ENCODE results near the gene TCP11.

TCP11 gene

GRCh38 chr6:35078896-35079295 lies 62.2 kb downstream of the TCP11 start:
- DNase-seq, result no peak

DNA sequence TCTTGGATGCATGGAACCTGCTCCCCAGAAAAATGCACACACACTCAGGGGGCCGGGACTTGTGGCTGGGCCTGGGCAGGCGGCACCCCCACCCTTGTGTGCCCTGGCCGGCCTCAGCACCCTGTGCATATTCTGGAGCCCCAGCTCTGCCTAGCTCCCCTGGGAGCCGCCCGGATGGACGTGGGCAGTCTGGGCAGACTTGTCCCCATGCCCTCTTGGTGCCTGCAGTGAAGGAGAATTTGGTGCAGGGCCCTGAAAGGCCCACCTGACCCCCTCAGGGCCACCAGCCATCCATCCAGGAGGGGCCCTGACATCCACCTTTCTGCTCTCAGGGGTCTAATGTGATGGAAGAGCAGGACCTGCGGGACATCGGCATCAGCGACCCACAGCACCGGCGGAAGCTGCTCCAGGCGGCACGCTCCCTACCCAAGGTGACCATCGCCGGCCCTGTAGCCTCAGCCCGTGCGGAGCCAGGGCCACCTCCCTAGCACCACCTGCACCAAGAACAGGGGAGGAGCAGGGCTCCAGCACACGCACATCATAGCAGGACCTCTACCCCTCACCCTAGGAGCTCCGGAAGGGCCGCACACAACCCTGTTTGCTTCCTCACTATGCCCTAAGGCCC lies 62.8 kb downstream of the TCP11 start:
- DNase-seq, result no peak

DNA sequence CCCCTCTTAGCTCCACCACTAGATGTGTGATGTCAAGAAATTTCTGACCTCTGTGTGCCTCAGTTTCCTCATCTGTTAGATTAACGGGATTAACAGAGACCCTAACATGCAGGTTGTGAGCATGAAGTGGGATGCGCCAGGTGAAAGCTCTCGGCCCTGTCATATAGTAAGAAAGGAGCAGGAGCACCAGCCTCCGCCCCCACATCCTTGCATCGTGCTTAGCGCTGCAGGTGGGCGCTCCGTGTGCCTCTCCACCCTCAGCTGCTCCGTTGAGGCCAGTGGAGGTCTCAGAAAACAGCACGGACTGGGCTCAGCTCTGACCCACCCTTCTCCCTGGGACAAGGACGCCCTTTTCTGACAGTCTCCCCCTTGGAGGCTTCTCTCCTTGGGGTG lies 63.4 kb downstream of the TCP11 start:
- no peak for DNase-seq

DNA sequence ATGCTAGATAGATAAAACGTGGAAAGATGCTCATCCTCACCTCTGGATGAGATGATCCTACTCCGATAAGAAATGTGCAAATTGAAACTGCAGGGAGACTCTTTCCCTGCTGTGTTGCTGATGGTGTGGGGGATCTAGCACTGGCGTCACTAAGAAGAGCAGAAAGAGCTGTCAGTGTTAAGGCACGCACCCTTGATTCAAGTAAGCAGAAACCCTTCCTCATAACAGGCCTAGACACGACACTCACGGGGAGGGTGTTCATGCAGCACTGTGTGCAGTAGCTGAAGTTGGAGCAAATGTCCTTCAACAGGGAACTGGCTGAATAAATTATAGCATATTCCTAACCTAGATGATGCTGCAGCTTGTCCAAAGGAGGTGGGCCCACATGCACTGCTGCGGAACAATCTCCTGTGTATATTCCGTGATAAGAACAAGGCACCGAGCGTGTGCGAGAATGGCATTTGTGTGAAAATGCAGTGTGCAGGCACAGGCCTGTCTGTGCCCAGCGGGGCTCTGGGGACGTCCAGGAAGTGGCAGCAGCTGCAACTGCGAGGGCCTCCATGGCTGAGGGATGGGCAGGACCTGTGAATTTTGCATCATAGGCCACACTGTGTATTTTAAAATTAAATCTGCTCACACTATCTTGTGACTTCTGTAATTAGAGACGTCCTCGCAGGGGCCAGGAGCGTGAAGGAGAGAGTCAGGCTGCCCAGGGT lies 64.0 kb downstream of the TCP11 start:
- no peak for DNase-seq

DNA sequence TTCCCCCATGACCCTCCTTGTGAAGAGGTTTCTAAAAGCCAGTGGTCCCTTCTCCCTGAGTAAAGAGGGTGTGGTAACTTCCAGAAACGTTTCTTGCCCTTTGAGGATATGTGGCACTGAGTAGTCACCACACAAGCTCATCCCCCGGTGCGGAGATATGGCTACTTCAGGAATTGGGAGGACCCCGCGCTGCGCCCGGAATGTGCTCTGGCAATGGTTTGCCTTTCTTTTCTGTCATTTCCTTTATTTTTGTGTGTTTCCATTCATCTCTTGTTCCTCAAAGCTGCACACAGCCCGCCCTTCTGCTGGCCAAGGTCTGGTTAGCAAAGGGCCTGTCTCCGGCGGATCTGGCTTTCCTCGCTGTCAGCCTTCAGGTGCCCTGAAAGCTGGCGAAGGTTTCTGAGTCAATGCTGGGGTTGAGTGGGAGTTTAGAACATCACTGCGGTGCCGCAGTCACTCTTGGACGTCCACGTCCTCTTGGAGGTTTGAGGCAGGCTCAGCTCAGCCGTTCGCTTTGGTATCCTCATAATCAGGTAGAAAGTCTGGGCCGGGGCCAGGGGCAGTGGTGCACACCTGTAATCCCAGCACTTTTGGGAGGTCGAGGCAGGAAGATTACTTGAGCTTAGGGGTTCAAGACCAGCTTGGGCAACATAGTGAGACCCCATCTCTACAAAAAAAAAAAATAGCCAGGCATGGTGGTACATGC lies 67.2 kb downstream of the TCP11 start:
- DNase-seq, result no peak

GRCh38 chr6:35073211-35073610 lies 67.9 kb downstream of the TCP11 start:
- no peak for DNase-seq

- no peak for DNase-seq
Observed at GRCh38 chr6:35072698-35073055, 68.5 kb downstream of the TCP11 start.

DNA sequence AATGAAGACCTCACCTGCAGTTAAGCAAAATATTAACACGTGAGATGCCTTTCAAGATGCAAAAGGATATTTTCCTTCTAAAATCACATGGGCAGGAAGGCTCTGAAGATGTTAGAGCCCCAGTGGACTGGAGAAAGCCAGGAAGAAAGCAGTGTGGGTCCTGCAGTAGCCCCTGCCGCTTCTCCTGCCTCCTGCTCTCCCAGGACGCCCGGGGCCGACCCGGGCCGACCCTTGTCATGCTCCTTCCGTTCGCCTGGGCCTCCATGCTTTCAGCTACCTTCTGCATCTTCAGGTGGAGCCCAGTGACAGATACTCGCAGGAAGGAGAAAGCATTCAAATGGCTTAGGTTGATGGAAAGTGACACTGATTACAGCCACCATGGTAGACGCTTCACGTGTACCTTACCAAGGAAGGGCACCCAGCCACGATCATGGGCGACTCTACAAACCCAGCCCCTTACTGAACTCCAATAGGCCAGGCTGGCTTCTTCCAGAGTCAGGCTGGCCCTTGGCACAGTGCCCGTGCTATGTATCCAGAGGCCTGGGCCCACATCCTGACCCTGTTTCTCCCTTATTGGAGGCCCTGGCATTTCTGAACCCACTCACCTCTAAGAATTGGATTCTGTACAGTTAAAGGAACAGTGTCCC lies 69.0 kb downstream of the TCP11 start:
- no peak for DNase-seq

DNA sequence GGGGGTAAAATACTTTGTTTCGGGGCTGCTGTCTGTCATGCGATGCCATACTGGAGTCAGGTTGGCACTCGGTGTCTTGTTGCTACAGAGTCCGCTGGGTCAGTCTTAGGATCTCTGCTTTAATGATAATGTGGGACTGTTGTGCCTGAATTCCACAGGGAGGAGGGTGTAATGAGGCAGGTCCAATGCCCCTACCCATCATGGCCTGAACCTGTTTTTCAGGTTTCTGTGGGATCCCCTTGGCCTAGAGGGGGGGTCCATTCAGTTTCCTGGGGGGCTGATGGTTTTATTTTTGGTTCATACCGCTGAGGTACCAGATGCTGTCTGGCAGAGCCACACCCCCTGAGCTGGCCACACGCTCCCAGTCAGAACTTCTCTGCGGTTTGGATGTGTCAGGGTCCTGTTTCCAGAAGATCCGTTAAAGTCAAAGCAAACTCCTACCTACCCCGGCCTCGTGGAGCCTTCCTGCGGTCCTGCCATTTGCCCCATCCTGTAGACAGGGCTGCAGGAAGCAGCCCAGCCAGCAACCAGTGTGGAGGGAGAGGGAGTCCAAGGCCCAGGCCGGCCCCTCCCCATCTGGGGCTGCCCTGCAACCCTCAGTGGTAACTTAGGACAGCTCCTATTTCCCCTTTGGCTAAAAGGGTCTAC lies 69.7 kb downstream of the TCP11 start:
- no peak for DNase-seq

DNA sequence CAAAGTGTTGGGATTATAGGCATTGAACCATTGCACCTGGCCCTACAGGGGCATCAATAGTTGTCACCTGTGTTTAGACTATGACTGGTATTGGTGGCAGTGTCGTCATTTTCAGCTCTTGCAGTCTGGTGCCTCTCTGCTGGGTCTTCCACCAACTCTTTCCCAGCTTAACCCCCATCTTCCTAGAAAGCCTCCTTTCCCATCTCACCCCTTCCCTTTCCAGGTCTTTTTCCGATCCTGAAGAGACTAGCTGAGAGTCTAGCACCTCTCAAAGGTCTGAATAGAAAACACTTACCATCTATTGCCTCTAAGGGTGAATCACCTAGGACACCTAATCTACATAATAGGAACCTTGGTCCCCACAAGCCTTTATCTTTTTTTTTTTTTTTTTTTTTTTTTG lies 71.0 kb downstream of the TCP11 start:
- DNase-seq, result no peak

DNA sequence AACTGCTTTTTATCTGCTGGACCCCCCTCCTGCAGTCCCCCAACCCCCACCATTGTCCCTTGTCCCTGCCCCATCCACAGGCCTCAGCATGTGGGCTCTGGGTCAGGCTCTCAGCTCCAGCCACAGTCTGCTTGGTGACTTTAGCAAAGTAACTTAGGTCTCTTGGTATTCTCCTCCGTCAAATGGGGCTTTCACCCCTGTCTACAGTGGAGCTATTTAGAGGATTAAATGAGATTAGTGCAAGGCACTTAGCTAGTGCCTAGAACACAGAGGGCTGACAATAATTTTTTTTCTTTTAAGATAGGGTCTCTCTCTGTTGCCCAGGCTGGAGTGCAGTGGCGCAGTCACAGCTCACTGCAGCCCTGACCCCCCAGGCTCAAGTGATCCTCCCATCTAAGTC lies 71.9 kb downstream of the TCP11 start:
- DNase-seq, result no peak

DNA sequence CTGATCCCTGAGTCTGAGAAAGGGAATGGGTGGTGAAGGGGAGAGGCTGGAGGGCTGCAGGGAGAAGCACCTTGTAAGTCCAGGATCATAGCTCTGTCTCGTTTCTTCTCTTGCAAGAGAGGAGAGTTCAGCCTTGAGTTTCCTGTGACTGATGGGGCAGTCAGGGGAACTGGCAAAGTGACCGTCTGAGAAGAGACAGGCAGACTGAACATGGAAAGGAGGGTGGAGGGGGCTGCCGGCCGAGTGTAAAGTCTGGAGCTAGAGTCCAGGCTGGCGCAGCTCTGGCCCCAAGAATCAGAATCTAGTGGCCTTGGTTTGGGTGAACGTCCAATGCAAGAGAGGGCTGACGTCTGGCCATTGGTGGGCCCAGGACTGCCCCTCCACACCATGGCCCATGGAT lies 72.5 kb downstream of the TCP11 start:
- no peak for DNase-seq

DNA sequence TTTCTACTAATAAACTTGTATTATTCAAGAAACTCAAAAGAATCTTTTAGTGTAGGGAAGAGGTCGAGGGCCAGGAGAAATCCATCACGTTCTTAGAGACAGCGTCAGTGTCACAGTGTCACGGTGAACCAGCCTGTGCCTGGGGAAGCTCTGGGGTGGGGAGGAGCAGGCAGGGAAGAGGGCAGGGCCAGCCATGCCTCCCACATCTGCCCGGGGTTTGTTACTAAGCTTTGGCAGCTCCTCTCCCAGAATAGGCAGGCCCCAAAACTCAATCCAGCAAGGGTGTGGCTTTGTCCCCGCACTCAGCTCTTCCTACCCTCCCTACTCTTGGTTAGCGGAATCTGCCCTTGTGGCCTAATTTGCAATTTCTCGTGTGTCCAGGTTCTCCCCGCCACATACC lies 72.9 kb downstream of the TCP11 start:
- DNase-seq, result no peak

All from stimulated activated naive CD4-positive, alpha-beta T cell treated with Interleukin-2 at 50 U/mL for 16 hours (primary cell).